ENCODE measurements around the gene ARHGAP1. TPM values are rescaled to one million over a fixed set of nuclear protein-coding genes. Genes with fewer than 3 reads are reported as not detected.

Gene ARHGAP1
- polyA plus RNA-seq, 1 donor from 2014 or later, result 9.3 TPM

GRCh38 chr11:46712874-46713576, 12.6 kb upstream of the ARHGAP1 start:
- no peak overlapping the region for H2AFZ ChIP-seq (ENCODE audit: low read depth, low read length)
- H3K4me3 ChIP-seq (ENCODE audit: low read length), result no peak overlapping the region
- no peaks in the 10 kb centered on the region for H4K20me1 ChIP-seq (ENCODE audit: insufficient read depth)
- no peaks in the 10 kb centered on the region for H3K36me3 ChIP-seq (ENCODE audit: insufficient read depth, low read length)
- no peaks in the 10 kb centered on the region for H3K9me3 ChIP-seq (ENCODE audit: low read length)
- no peak overlapping the region for H3K27ac ChIP-seq (ENCODE audit: low read length)
- TF ChIP-seq REST (IDR thresholded peaks at IDR 0.05; ENCODE audit: borderline replicate concordance), result no peak
- no peaks in the 10 kb centered on the region for H3K9me2 ChIP-seq (ENCODE audit: insufficient read depth, low read length)
- H3K4me2 ChIP-seq (ENCODE audit: low read length), result no peak overlapping the region
- H3K27me3 ChIP-seq (ENCODE audit: insufficient read depth, low read depth, low read length), result no peaks in the 10 kb centered on the region
- no peak overlapping the region for H3K9ac ChIP-seq (ENCODE audit: low read length)
- H3F3A ChIP-seq (ENCODE audit: insufficient read depth, low read length, poor library complexity, severe bottlenecking), result no peaks in the 10 kb centered on the region
- H3K79me2 ChIP-seq (replicated peaks; ENCODE audit: insufficient read depth, low read length), result no peaks in the 10 kb centered on the region

- no peaks in the 10 kb centered on the region for H3K9me3 ChIP-seq (ENCODE audit: low read length)
- no peaks in the 10 kb centered on the region for H3K36me3 ChIP-seq (ENCODE audit: insufficient read depth, low read length)
- H3K4me2 ChIP-seq (ENCODE audit: low read length), result no peak overlapping the region
- no peaks in the 10 kb centered on the region for H3K9me2 ChIP-seq (ENCODE audit: insufficient read depth, low read length)
- no peak overlapping the region for H2AFZ ChIP-seq (ENCODE audit: low read depth, low read length)
- H3K9ac ChIP-seq (ENCODE audit: low read length), result no peak overlapping the region
- H3F3A ChIP-seq (ENCODE audit: insufficient read depth, low read length, poor library complexity, severe bottlenecking), result no peaks in the 10 kb centered on the region
- TF ChIP-seq TAF1 (IDR thresholded peaks at IDR 0.05; ENCODE audit: low read depth) (no peak), EZH2 (IDR thresholded peaks at IDR 0.05; ENCODE audit: borderline replicate concordance, insufficient read depth, low read length, poor library complexity, severe bottlenecking) (no peak), POLR2AphosphoS5 (IDR thresholded peaks at IDR 0.05) (no peak), EP300 (conservative IDR thresholded peaks at IDR 0.05; ENCODE audit: poor library complexity, severe bottlenecking) (no peak), SMC3 (conservative IDR thresholded peaks at IDR 0.05; ENCODE audit: poor library complexity) (no peak), MXI1 (conservative IDR thresholded peaks at IDR 0.05; ENCODE audit: poor library complexity, severe bottlenecking) (no peak), REST (IDR thresholded peaks at IDR 0.05; ENCODE audit: borderline replicate concordance) (no peak), RAD21 (conservative IDR thresholded peaks at IDR 0.05) (no peak)
- TF ChIP-seq, protein P1, sequence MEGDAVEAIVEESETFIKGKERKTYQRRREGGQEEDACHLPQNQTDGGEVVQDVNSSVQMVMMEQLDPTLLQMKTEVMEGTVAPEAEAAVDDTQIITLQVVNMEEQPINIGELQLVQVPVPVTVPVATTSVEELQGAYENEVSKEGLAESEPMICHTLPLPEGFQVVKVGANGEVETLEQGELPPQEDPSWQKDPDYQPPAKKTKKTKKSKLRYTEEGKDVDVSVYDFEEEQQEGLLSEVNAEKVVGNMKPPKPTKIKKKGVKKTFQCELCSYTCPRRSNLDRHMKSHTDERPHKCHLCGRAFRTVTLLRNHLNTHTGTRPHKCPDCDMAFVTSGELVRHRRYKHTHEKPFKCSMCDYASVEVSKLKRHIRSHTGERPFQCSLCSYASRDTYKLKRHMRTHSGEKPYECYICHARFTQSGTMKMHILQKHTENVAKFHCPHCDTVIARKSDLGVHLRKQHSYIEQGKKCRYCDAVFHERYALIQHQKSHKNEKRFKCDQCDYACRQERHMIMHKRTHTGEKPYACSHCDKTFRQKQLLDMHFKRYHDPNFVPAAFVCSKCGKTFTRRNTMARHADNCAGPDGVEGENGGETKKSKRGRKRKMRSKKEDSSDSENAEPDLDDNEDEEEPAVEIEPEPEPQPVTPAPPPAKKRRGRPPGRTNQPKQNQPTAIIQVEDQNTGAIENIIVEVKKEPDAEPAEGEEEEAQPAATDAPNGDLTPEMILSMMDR (IDR thresholded peaks at IDR 0.05; ENCODE audit: poor library complexity, severe bottlenecking), result no peak
- no peak overlapping the region for H3K4me3 ChIP-seq (ENCODE audit: low read length)
- H4K20me1 ChIP-seq (ENCODE audit: insufficient read depth), result no peaks in the 10 kb centered on the region
- H3K79me2 ChIP-seq (replicated peaks; ENCODE audit: insufficient read depth, low read length), result no peaks in the 10 kb centered on the region
- H3K27me3 ChIP-seq (ENCODE audit: insufficient read depth, low read depth, low read length), result no peaks in the 10 kb centered on the region
- no peak overlapping the region for H3K27ac ChIP-seq (ENCODE audit: low read length)
Observed at GRCh38 chr11:46711303-46711702, 10.9 kb upstream of the ARHGAP1 start.

Measured in neural cell (in vitro differentiated cells).